Cardiac fibroblast (primary cell): ENCODE results near the gene DDX49.

Source experiments
- DNase-seq, 2 donors: peaks; one replicate each; pipeline versions ENCODE4 v3.0.0 to v3.0.0-alpha.2; 2010; ENCODE audit warnings: low read depth in 2 of 2
- H3K4me3 ChIP-seq, 2 donors: replicated peaks in 1 of 2; 1 replicate in 1 of 2; 2 replicates in 1 of 2; pipeline ENCODE4 v1.5.1; 2011; ENCODE audit warnings: low read depth in 2 of 2, low read length in 2 of 2, mild to moderate bottlenecking in 2 of 2, moderate library complexity in 1 of 2
- TF ChIP-seq, protein P1 (sequence below): IDR thresholded peaks from one replicate; pipeline ENCODE4 v1.5.1; 2011; ENCODE audit warnings: low read depth, mild to moderate bottlenecking, low read length, inconsistent platforms

The DDX49 gene

DNA sequence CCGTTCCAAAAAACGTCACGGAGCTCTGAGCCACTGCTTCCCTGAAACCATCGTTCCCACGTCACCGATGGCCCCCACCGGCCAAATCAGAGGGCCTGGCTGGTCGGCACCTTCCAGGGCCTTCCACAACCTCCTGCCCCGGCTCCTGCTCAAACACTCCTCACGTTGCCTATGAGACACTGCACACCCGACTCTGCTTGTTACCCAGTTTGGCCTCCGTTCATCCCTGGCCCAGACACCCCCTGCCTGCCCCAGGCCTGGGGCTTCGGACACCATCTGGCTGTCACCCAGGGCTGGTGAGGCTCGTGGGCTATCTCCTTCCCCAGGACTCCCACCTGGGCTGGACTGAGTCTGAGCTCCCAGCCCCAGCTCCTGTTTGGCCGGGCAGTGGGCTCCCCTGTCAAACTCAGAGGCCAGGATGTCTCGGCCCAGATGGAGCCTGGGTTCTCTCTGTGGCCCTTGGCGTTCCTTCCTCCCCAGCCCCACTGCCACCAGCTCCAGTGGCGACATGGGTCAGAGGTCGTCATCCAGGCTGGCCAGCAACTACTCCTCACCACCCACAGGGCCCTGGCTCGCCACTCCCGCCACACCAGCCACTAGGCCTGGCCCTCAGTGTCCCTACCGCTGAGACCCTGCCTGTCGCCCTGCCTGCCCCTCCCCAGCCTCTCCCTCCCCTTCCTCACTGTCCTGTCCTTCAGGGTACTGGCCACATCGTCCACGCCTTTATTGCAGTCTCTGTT, 41.3 kb upstream of the DDX49 start:
- DNase-seq: no peak
- H3K4me3 ChIP-seq: no peak overlapping the region
- TF ChIP-seq, protein P1, sequence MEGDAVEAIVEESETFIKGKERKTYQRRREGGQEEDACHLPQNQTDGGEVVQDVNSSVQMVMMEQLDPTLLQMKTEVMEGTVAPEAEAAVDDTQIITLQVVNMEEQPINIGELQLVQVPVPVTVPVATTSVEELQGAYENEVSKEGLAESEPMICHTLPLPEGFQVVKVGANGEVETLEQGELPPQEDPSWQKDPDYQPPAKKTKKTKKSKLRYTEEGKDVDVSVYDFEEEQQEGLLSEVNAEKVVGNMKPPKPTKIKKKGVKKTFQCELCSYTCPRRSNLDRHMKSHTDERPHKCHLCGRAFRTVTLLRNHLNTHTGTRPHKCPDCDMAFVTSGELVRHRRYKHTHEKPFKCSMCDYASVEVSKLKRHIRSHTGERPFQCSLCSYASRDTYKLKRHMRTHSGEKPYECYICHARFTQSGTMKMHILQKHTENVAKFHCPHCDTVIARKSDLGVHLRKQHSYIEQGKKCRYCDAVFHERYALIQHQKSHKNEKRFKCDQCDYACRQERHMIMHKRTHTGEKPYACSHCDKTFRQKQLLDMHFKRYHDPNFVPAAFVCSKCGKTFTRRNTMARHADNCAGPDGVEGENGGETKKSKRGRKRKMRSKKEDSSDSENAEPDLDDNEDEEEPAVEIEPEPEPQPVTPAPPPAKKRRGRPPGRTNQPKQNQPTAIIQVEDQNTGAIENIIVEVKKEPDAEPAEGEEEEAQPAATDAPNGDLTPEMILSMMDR: no peak

DNA sequence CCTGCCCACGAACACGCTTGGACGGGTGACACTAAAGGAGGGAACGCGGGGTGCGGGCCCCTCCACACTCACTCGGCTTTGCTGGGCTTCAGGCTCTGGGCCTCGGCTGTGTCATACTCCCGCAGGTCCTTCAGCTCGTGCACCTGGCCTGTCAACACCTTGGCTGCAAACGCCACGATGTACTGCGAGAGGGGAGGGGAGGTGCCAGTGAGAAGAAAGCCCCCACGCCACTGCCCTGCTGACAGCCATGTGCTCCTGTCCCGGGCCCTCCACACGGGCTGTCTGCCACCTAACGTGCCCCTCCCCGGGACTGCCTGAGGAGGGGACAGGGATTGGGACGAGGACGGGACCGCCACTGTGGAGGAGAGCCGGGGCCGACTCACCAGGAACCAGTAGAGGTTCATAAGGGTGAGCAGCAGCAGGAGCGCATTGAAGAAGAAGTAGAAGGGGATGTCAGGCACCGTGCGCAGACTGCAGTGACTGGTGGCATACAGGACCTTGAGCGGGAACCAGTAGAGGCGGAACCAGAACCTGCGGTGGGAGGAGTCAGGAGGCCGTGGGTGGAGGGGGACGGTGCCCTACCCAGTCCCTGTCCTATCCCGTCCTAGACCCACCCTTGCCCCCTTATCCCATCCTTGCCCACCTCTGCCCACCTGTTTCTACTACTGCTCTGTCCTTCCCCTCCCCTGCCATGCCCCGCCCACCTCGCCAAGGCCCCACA, 40.5 kb upstream of the DDX49 start:
- TF ChIP-seq, protein P1: no peak
- no peak overlapping the region for H3K4me3 ChIP-seq
- DNase-seq: no peak

DNA sequence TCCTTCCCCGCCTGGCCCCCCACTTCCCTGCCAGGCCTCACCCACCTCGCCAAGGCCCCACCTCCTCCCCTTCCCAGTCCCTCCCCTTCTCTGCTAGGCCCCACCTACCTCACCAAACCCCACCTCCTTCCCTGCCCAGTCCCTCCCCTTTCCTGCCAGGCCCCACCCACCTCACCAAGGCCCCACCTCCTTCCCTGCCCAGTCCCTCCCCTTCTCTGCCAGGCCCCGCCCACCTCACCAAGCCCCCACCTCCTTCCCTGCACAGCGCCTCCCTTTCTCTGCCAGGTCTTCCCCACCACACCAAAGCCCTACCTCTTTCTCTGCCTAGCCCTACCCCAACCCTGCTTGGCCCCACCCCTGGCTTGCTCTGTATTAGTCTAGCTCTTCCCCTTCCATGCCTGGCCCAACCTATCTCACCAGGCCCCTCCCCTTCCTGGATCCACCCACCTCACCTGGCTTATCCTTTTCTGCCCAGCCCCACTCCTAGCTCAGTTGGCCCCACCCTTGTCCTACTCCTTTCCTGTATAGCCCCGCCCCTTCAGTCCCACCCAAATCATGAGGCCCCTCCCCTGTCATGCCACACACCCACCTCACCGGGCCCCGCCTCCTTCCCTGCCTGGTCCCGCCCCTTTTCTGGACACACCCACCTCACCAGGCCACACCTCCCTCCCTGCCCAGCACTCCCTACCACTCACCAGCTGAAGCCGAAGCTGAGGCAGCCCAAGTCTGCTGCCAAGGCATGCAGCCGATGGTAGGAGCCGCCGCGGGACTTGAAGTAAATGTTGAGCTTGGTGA, 39.7 kb upstream of the DDX49 start:
- peak; percentile 16 to 24 for DNase-seq
- TF ChIP-seq, protein P1: no peak
- H3K4me3 ChIP-seq: no peak overlapping the region

DNA sequence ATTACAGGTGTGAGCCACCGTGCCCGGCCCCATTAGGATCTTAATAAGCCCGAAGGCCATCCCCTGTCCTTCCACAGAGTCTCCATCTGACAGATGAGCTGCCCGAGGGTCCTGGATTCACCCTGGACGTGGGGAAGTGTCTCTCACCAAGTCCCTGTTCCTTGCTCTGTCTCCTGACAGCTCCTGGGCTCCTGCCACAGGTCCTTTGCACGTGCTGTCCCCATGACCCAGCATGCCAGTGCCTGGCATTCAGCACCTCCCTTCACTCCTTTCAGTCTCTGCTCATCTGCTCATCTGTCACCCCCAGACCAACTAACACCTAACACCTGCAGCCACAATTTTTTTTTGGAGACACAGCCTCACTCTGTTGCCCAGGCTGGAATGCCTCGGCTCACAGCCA, 38.0 kb upstream of the DDX49 start:
- no peak overlapping the region for H3K4me3 ChIP-seq
- TF ChIP-seq, protein P1: no peak
- no peak for DNase-seq

DNA sequence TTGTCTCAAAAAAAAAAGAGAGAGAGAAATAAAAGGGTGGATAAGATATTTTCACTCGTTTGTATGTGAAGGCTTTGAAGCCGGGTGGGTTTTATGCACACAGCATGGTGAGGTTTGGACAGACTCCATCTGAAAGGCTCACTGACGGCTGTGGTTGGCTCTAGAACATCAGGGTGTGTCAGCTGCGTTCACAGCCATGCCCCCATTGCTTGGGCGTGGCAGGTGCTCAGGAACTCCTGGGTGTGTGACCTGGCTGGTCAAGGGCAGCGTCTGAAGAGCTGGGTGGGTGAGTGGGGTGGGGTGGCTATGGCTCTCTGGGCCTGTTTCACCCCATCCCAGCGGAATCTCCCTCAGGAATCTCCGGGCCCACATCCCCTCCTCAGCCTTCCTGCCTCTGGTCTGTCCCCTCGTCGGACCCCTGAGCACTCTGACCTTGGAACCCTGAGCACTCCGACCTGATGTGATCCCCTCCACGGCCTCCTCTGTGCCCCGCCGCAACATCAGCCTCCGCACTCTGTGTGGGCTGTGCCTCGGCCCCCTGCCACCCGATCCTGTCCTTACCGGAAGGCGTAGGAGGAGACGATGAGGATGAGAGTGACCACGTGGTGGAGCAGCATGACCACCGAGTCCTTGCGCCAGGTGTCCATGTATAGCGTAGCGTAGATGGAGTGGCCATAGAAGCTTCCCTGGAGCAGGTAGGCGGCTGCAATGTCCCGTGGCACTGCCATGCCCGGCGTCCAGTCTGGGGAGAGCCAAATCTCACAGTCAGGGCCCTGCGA, 35.8 kb upstream of the DDX49 start:
- no peak overlapping the region for H3K4me3 ChIP-seq
- no peak for DNase-seq

More for the DNA sequence above, 35.8 kb upstream of the DDX49 start:
- TF ChIP-seq, protein P1: no peak
